Pancreas (tissue), 10 donors: ENCODE measurements around the gene ACTC1. TPM values are rescaled to one million over a fixed set of nuclear protein-coding genes. Genes with fewer than 3 reads are reported as not detected.
A peak's percentile ranks its signal among the peaks of the same experiment; 100 is the strongest.

Source experiments
- ATAC-seq, 4 donors: fragments of 200-7000 bp; cut with Tn5 transposase; one replicate each; pipeline versions ENCODE4 v1.8.0 to v1.9.1; 2020; ENCODE audit warnings: mild to moderate bottlenecking in 4 of 4, moderate library complexity in 4 of 4
- DNase-seq, 6 donors: peaks; one replicate each; pipeline ENCODE4 v3.0.0-alpha.2; 2020
- FAIRE-seq: peaks from 2 replicates; lab custom pipeline; 2012; peaks lifted over from hg19 to GRCh38; lab: Jason Lieb, UNC
- H3K27ac ChIP-seq, 4 donors: fragments of 200-600 bp; sonication (generic); 1 replicate in 3 of 4; 2 replicates in 1 of 4; pipeline versions ENCODE4 v1.5.0 to v1.8.0; 2020
- H3K27me3 ChIP-seq, 4 donors: fragments of 200-600 bp; one replicate each; pipeline ENCODE4 v1.8.0; 2021
- H3K36me3 ChIP-seq, 3 donors: fragments of 200-600 bp; sonication (generic) in 1 of 3; one replicate each; pipeline versions ENCODE4 v1.5.0 to v1.8.0; 2020 to 2021
- H3K4me1 ChIP-seq, 3 donors: fragments of 200-600 bp; one replicate each; pipeline ENCODE4 v1.8.0; 2021
- H3K4me3 ChIP-seq, 4 donors: fragments of 200-600 bp; sonication (generic) in 2 of 4; one replicate each; pipeline versions ENCODE4 v1.5.0 to v1.8.0; 2020 to 2021
- H3K9me3 ChIP-seq, 4 donors: fragments of 200-600 bp; one replicate each; pipeline ENCODE4 v1.8.0; 2021
- CTCF ChIP-seq, 4 donors: fragments of 200-600 bp; sonication (generic) in 3 of 4; IDR thresholded peaks; one replicate each; pipeline versions ENCODE4 v1.5.0 to v1.8.0; 2021; ENCODE audit warnings: antibody characterized with exemption in 4 of 4
- WGBS, 2 donors: extraction: QIAGEN DNeasy Blood & Tissue Kit; methylation state at CpG; one replicate each; pipeline ENCODE4 v1.1.7; 2013; 5-methylcytosine and 5-hydroxymethylcytosine counted together
- intact Hi-C, 3 donors: fragments of 100-400 bp; cut with DNase I; formaldehyde crosslinking; loops; one replicate each; pipeline versions ENCODE4 v1.11.1 to v1.14.2; 2022
- polyA plus RNA-seq, 2 donors: library from polyadenylated mRNA; stranded (reverse); fragments of 200-250 nt; gene quantifications; one replicate each; pipeline ENCODE4 v1.2.3, GENCODE V29; 2013
- total RNA-seq, 6 donors: library from RNA; stranded (reverse); fragmentation: NEBNext Ultra II Directional in 4 of 6; extraction: Animal tissue kit (Norgen Biotek cat#: 25700) in 4 of 6; gene quantifications; one replicate each; pipeline versions ENCODE4 v1.2.1 to v1.2.4, GENCODE V29; 2021 to 2023
- donor health status: healthy with polysubstance abuse.
- donor health status: DM: no; HTN: no; CAD: no; lungs with moderate emphysema.
- donor health status: DM: no; HTN: no; CAD: no.
- donor health status: control.
- donor health status: control.
- donor health status: Bipolar disorder and iron deficiency.
- donor health status: DM: yes; HTN: yes; CAD: no.
- donor health status: DM: no; HTN: no; CAD: no.
- donor health status: DM: no; HTN: no; CAD: no.
- donor health status: DM: yes; HTN: yes; CAD: no.

The ACTC1 gene
- total and polyA plus RNA-seq, 8 donors: 0.13 to 5.2 (median 1.00) TPM; not detected in 2

GRCh38 chr15:34802371-34802770 lies 7.0 kb upstream of the ACTC1 start:
- Histone ChIP-seq H3K36me3 (no peaks in the 10 kb centered on the region), H3K4me1 (no peaks in the 10 kb centered on the region), H3K9me3 (no peaks in the 10 kb centered on the region), H3K27me3 (no peaks in the 10 kb centered on the region), H3K27ac (no peak overlapping the region), H3K4me3 (no peak overlapping the region)
- 97 to 99% methylated on average over 1 of the region's 1 CpG for WGBS, 2 donors
- no peak for DNase-seq
- ATAC-seq: no peak
- no peak for FAIRE-seq
- no peak for TF ChIP-seq CTCF (IDR thresholded peaks at IDR 0.05)
- intact Hi-C loops: no loop called here

GRCh38 chr15:34799149-34800101 lies 4.1 kb upstream of the ACTC1 start:
- Histone ChIP-seq H3K27me3 (peaks cover 0 to 5% (median 0%) of the 10 kb centered on the region in 4 donors), H3K4me3 (no peak overlapping the region), H3K36me3 (no peaks in the 10 kb centered on the region), H3K9me3 (no peaks in the 10 kb centered on the region), H3K4me1 (no peaks in the 10 kb centered on the region), H3K27ac (no peak overlapping the region)
- DNase-seq (peak; percentile 44 to 88 (median 72)), ATAC-seq (peak; percentile 40 to 77 (median 62)), FAIRE-seq (no peak)
- TF ChIP-seq CTCF (IDR thresholded peaks at IDR 0.05): no peak
- WGBS, 2 donors: 31 to 35% methylated on average over 16 of the region's 16 CpGs
- intact Hi-C loops: no loop called here

- Histone ChIP-seq H3K9me3 (no peaks in the 10 kb centered on the region), H3K27me3 (peaks cover 0 to 15% (median 0%) of the 10 kb centered on the region in 4 donors), H3K36me3 (no peaks in the 10 kb centered on the region), H3K4me3 (no peak overlapping the region), H3K4me1 (no peaks in the 10 kb centered on the region), H3K27ac (no peak overlapping the region)
- intact Hi-C loops: no loop called here
- WGBS, 2 donors: 64 to 73% methylated on average over 5 of the region's 5 CpGs
- no peak for ATAC-seq
- TF ChIP-seq CTCF (IDR thresholded peaks at IDR 0.05): no peak
- FAIRE-seq: no peak
- DNase-seq: no peak
These were observed 1.6 kb upstream of the ACTC1 start for GRCh38 chr15:34796847-34797435.

- DNase-seq (peak in 2 of 6 donors; percentile 9 to 26), FAIRE-seq (no peak), ATAC-seq (peak in 1 of 4 donors; percentile 5)
- WGBS, 2 donors: 31 to 34% methylated on average over 32 to 33 of the region's 33 CpGs
- TF ChIP-seq CTCF (IDR thresholded peaks at IDR 0.05): no peak
- no peaks in the 10 kb centered on the region for H3K36me3 ChIP-seq
- H3K4me1 ChIP-seq: no peaks in the 10 kb centered on the region
- intact Hi-C loops: no loop called here
- H3K4me3 ChIP-seq: peak overlapping the region in 2 of 4 donors; percentile 8 to 30
- peaks cover 0 to 15% (median 0%) of the 10 kb centered on the region in 4 donors for H3K27me3 ChIP-seq
- no peak overlapping the region for H3K27ac ChIP-seq
- no peaks in the 10 kb centered on the region for H3K9me3 ChIP-seq
These were observed 651 bp downstream of the ACTC1 start for GRCh38 chr15:34794590-34795206.
